Measurements from ENCODE around the gene PAF1. TPM values are rescaled to one million over a fixed set of nuclear protein-coding genes. Genes with fewer than 3 reads are reported as not detected.

Gene PAF1
- total and polyA plus RNA-seq, 2 of the 13 experiments (the other 11 are each of a cell fraction or from before 2014, with no cell fraction given) = 30.2 to 31.1 TPM

GRCh38 chr19:39428283-39429112 is 37.6 kb upstream of the PAF1 start (continued):
- no peak for TF ChIP-seq ZNF318 (CRISPR knock-in tag; IDR thresholded peaks at IDR 0.05)
- TF ChIP-seq HIC2 (CRISPR knock-in tag; IDR thresholded peaks at IDR 0.05; ENCODE audit: low read depth) = no peak
- no peak for TF ChIP-seq ZBED4 (CRISPR knock-in tag; IDR thresholded peaks at IDR 0.05; ENCODE audit: borderline replicate concordance)
- no peak for TF ChIP-seq ZSCAN12 (CRISPR knock-in tag; IDR thresholded peaks at IDR 0.05)
- peak; percentile 78; the same call in 1 of the 2 replicates for TF ChIP-seq ZKSCAN5 (CRISPR knock-in tag; IDR thresholded peaks at IDR 0.05)
- TF ChIP-seq SALL2 (CRISPR knock-in tag; IDR thresholded peaks at IDR 0.05) = no peak
- no peak for TF ChIP-seq USF2 (IDR thresholded peaks at IDR 0.05; ENCODE audit: low read depth, low read length)
- no peak for TF ChIP-seq USF2 (CRISPR knock-in tag; IDR thresholded peaks at IDR 0.05; ENCODE audit: borderline replicate concordance)
- TF ChIP-seq NCOA1 (CRISPR knock-in tag; IDR thresholded peaks at IDR 0.05) = no peak
- no peak for TF ChIP-seq MBNL3 (CRISPR knock-in tag; conservative IDR thresholded peaks at IDR 0.05)
- TF ChIP-seq ZNF891 (CRISPR knock-in tag; IDR thresholded peaks at IDR 0.05) = no peak

Measured in HepG2 (cell line).